Mesenteric fat pad (tissue), 1 donor: ENCODE measurements around the gene MAP4K2. TPM values are rescaled to one million over a fixed set of nuclear protein-coding genes. Genes with fewer than 3 reads are reported as not detected.
"Not testable (repeated sequence)": the region's sequence is repeated elsewhere in the genome, so short reads cannot be mapped to it uniquely, and the experiment has no call there.

Source experiments
- DNase-seq: peaks from one replicate; pipeline ENCODE4 v3.0.0-alpha.2; 2020; ENCODE audit warnings: low spot score
- long read RNA-seq: library from polyadenylated mRNA; unstranded; transcript quantifications from one replicate; pipeline ENCODE4 v2.0.0, GENCODE V29; 2020
- total RNA-seq: library from RNA; stranded (reverse); fragmentation: NEBNext Ultra II Directional; extraction: Animal tissue kit (Norgen Biotek cat#: 25700); gene quantifications from one replicate; pipeline ENCODE4 v1.2.1, GENCODE V29; 2021
- donor health status: DM: yes; HTN: yes; CAD: no.

MAP4K2 gene
- 18.2 TPM for total RNA-seq
- long read RNA-seq, full-length matches to known transcripts: 7 of 19 reads
- long read RNA-seq, partial matches to known transcripts: 5 of 19 reads
- long read RNA-seq, other reads (novel, unspliced or antisense): 7 of 19 reads

- no peak for DNase-seq
These were observed at the start of gene MAP4K2 for GRCh38 chr11:64803158-64803845. Gene MAP4K2, minus strand, starts transcription at chr11:64803214. Its CDS starts 65 bp downstream, at chr11:64803149.

DNA sequence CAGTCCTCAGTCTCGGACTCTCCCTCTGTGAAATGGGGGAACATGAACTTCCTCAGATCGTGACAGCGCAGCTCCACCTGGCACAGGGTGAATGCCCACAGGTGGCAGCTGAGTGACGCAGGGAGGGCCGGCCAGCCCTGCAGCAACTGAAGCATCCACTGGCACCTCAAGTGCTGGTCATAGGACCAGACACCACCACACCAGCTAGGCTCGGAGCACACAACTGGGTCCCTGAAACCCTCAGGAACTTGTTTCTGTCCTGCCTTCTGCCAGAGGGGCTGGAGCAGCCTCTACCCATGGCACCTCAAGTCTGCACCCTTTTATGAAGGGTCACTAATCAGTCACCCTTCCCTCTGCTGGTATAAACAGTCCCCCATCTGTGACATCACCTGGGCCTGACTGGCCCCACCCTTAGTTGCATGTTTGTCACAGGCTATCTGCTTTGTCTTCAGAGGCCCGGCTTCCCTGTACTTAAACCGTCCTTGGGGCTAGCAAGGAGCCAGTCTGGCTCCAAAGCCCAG is 48.9 kb upstream of the MAP4K2 start:
- DNase-seq: no peak

DNA sequence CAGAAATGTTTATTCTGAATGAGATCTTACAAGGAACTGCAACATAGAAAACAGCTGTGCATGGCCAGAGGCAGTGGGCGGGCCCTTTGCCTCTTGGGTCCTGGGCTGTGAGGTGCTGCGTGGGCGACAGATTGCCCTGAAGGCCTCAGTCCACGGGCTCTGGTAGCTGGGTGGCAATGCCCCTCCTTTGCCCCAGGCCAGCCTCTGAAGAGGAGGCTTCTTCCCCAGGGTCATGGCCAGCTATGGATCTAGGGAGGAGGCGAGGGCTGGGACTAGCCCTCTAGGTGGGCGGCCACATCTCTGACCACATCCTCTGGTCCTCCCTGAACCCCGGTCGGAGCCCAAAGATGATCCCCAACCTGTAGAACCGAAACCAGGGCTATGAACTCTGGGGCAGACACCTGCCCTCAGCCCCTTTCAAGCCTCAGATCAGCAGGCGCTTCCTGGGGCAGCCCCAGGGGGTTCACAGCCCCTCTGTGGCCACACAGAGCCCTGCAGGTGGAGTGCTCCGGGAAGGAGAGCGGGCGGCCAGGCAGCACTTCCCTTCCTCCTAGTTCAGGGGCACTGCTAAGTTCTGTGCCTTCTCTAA is 48.1 kb upstream of the MAP4K2 start:
- DNase-seq: no peak

DNA sequence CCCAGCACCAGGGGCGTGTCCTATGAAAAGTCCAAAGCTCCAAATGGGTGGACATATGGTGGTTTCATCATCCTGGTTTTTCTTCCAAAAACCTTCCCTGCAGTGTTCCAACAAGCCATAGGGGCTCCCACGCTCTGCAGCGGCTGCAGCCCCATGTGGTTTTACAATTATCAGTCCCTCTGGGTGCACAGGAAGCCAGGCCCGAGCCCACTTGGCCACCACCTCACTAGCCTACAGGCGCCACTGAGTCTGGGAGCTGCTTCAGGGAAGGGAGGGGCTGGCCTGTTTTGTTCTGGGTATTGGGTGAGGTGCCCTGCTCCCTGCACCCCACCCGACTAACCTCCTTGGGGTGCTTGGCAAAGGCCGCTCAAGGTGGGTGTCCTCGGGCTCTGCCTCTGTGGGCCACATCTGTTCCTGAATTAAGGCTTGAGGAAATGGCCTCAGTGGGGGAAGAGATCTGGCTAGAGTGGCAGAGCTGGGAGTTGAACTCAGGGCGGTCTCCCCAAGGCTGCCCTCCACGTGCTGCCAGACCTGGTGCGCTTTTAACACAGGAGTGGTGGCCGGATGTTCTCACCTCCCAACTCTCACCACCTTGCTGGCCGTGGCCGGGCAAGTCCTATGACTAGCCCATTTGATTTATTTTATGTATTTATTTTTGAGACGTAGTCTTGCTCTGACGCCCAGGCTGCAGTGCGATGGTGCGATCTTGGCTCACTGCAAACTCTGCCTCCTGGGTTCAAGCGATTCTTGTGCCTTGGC is 46.8 kb upstream of the MAP4K2 start:
- DNase-seq: no peak

DNA sequence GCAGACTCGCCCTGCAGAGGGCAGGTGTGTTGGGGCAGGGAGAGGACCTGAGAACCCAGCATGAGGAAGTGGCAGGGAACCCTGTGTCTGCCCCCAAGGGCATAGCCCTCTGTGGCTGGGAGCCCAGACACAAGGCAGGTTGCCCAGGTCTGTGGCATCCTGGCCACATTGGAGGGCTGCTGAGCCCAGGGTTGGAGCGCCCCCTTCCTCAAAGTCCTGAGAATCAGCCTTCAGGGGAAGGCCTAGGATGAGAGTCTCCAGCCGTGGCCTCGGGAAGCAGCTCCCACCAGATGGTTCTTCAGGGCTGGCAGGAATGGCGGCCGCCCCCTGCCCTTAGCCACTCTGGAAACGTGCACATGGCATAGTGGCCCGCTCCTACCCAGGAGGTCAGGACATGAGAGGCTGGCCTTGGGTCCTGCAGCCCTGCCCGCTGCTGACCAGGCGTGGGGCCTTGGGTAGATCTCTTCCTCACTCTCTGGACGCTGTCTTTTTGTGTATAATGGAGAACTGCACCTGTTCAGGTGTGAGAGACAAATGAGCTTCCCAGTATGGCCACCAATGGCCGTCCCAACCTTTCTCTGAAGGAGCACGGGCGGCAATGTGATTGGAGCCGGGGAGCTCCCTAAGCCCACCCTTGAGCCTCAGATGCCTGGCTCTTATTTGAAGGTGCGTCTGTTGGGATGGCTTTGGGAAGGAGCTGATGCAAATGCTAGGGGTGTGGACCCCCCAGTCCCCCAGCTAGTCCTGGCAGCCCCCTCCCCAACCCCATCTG is 46.0 kb upstream of the MAP4K2 start:
- no peak for DNase-seq

DNA sequence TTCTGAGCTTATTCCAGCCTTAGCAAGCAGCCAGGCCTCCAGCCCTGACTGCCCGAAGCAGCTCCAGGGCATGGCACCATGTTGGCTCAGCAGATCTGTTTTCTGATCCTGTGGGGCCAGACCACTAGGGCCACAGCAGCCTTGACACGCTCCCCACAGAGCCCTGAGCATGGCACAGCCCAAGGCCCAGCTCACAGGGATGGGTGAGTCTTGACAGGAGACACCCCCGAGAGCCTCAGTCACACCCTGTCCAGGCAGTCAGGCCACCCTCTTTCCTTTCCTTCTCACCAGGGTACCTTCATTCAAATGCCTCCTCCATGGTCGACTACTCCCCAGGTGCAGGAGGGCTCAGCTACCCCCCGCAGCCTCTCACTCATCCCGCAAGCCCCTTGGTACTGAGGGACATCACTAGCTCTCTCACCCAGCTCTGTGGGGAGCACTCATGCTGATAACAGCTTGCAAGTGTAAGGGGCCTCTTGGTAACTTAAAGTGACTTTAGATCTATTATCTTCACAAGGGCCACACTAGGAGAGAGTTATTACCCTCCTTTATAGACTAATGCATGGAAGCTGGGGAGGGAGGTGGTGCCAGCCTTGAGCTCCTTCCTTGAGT is 45.3 kb upstream of the MAP4K2 start:
- DNase-seq: no peak

GRCh38 chr11:64846998-64847666 is 44.1 kb upstream of the MAP4K2 start:
- peak; percentile 97 for DNase-seq

DNA sequence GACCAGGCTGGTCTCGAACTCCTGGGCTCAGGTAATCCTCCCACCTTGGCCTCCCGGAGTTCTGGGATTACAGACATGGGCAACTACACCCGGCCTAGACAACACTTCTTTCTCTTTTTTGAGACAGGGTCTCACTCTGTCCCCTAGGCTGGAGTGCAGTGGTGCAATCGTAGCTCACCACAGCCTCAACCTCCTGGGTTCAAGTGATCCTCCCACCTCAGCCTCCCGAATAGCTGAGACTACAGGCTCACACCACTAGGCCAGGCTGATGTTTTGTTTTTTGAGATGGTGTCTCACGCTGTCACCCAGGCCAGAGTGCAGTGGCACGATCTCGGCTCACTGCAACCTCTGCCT is 42.7 kb upstream of the MAP4K2 start:
- not testable (repeated sequence) for DNase-seq

- DNase-seq: no peak
These were observed 42.2 kb upstream of the MAP4K2 start for GRCh38 chr11:64845129-64845775.

DNA sequence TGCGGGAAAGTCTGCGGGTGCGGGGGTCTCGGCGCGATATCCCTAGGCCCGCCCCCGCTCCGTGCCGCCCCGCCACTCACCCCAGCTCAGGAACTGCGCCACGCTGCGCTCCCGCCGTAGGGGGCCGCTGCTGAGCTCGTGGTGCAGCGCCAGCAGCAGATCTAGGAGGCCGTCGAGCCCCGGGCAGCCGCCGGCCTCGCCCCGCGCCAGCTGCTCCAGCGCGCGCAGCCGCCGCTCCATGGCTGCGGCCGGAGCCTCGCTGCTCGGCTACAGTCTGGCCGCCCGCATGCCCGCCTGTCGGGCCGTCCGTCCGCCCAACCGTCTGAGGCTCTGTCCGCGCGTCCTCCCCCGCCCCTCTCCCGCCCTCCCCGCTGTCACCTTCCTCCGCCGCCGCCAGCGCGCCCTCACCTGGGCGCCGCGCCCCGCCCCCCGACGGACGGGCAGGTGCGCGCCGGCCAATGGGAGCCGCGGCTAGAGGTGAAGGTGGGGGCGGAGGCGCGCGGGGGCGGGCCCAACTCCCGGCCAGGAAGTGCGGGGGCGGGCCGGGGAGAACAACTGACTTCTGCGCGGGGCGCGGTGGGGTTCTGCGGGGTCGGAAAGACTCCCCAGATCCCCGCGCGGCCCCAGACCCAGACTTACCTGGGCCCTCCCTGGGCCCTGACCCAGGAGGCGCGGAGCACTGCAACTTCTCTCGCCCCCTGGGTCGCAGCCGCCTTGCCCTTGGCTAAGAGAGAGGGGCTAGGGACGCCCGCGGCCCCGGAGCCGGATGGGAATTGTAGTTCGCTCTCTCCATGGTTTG is 41.5 kb upstream of the MAP4K2 start, which contains the start of gene CDC42BPG:
TSS of gene CDC42BPG (minus strand) at position 324 of the 799 bp plus-strand sequence. CDS start at position 240, 84 bp downstream.
- DNase-seq: no peak

DNA sequence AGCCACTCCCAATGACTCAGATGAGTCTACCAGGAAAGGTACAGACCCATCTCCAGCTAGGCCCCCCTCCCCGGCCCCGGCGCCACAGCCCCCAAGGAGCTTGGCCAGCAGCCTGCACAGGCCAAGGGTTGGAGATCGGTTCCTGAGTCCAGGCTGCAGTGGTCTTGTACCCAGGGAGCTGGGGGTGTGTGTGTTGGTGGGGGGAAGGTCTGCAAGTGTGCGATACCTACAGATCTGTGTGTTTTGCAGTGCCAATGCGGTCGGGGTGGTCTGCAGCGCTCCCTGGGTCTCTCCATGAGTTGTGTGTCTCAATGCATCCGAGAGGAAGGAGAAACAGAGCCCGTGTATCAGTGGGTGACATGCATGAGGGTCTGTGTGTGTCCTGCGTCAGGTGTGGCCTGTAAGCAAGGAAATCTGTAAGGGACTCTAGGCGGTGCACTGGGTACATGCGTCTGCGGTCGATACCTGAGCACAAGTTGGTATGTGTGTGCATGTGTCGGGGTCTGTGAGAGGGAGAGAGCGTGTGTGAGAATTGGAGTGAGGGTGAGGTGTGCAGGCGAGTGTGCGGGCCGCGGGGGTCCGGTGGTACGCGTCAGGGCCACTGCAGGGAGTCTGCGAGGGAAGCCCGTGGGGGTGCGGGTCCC is 40.8 kb upstream of the MAP4K2 start:
- DNase-seq: no peak

GRCh38 chr11:64842851-64843685 is 40.1 kb upstream of the MAP4K2 start:
- no peak for DNase-seq

GRCh38 chr11:64842366-64842759 is 39.3 kb upstream of the MAP4K2 start:
- DNase-seq: no peak

DNA sequence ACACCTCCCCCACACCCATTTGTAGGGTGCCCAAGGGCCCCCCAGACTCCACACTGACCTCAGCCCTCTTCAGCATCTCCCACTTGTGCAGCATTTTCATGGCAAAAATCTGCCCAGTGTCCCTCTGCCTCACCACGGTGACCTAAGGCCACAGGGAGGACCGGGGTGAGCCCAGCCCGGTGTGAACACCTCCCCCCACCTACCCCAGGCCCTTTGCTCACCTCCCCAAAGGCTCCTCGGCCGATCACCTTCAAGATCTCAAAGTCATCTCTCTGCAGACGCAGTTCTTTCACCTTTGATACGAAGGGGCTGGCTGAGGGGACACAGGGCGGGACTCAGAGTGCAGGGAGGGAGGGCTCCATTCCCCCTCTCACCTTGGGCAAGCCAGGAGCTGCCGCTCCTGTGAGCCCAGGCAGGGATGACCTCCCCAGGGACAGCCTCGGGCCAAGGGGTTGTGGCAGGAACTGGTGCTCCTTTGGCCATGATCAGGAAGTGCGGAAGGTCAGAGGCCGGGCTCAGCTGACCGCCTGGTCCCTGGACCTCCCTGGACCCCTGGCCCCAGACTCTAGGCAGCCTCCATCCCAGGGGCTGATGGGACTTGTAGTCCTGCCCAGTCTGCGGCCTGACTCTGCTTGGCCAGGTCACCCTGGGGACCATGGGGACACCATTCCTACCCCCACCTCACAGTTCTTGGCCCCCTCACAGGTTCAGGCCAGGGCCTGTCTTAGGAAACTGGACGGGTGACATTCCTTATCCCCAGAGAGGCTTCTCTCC is 38.8 kb upstream of the MAP4K2 start:
- DNase-seq: no peak

- no peak for DNase-seq
These were observed 37.1 kb upstream of the MAP4K2 start for GRCh38 chr11:64839887-64840782.
